ENCODE results near the gene LYVE1. TPM values are rescaled to one million over a fixed set of nuclear protein-coding genes. Genes with fewer than 3 reads are reported as not detected.
A peak's percentile ranks its signal among the peaks of the same experiment; 100 is the strongest.

The LYVE1 gene
- total and polyA plus RNA-seq, 12 donors = 29.1 to 530 (median 254) TPM

DNA sequence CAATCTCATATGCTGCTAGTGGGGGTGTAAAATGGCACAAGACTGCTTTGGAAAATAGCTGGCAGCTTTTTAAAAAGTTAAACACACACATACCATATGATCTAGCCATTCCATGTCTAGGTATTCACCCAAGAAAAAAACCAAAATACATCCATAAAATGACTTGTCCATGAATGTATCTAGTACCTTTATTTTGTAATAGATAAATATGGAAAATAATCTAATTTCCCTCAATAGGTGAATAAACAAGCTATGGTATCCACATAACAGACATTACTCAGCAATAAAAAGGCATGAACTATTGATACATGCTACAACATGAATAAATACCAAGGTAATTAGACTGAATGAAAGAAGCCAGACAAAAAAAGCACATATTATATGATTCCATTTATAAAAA lies 50.3 kb downstream of the LYVE1 start:
- Histone ChIP-seq H3K4me1 (replicated peaks in 1 of 2) (peaks cover 8 to 14% of the 10 kb centered on the region in 2 donors), H3K36me3 (replicated peaks in 1 of 2) (peaks cover 0 to 12% of the 10 kb centered on the region in 2 donors), H3K27me3 (no peaks in the 10 kb centered on the region), H3K4me3 (no peak overlapping the region), H3K27ac (no peak overlapping the region), H3K9me3 (replicated peaks in 1 of 3) (no peaks in the 10 kb centered on the region)
- TF ChIP-seq, protein P1, sequence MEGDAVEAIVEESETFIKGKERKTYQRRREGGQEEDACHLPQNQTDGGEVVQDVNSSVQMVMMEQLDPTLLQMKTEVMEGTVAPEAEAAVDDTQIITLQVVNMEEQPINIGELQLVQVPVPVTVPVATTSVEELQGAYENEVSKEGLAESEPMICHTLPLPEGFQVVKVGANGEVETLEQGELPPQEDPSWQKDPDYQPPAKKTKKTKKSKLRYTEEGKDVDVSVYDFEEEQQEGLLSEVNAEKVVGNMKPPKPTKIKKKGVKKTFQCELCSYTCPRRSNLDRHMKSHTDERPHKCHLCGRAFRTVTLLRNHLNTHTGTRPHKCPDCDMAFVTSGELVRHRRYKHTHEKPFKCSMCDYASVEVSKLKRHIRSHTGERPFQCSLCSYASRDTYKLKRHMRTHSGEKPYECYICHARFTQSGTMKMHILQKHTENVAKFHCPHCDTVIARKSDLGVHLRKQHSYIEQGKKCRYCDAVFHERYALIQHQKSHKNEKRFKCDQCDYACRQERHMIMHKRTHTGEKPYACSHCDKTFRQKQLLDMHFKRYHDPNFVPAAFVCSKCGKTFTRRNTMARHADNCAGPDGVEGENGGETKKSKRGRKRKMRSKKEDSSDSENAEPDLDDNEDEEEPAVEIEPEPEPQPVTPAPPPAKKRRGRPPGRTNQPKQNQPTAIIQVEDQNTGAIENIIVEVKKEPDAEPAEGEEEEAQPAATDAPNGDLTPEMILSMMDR (IDR thresholded peaks at IDR 0.05) = no peak
- TF ChIP-seq POLR2A (IDR thresholded peaks at IDR 0.05) = no peak
- intact Hi-C loops (cut with DNase I) = no loop called here
- no peak for DNase-seq

DNA sequence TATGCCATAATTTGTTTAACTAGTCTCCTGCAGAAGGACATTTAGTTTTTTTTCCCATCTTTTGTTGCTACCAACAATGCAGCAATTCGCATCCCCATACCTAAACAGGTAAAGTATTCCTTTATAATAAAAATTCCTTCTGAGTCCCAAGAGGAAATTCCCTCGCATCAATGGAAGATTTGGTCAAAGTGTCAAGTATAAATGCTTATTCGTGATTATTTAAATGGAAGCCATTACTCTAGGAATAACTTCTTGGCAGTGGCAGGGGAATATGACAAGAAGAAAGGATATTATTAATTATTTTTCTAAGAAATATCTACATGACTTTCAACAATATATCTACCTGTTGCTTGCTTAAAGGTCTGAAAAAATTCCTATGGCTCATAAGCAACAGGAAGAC lies 53.0 kb downstream of the LYVE1 start:
- H3K27ac ChIP-seq = no peak overlapping the region
- 92 to 95% (median 93%) methylated on average over 3 of the region's 3 CpGs for WGBS, 4 donors
- peaks cover 0 to 10% of the 10 kb centered on the region in 2 donors for H3K36me3 ChIP-seq (replicated peaks in 1 of 2)
- no peaks in the 10 kb centered on the region for H3K27me3 ChIP-seq
- peaks cover 8 to 10% of the 10 kb centered on the region in 2 donors for H3K4me1 ChIP-seq (replicated peaks in 1 of 2)
- no peak for DNase-seq
- intact Hi-C loops (cut with DNase I) = no loop called here
- H3K9me3 ChIP-seq (replicated peaks in 1 of 3) = no peaks in the 10 kb centered on the region
- TF ChIP-seq, protein P1 (IDR thresholded peaks at IDR 0.05) = no peak
- no peak for TF ChIP-seq POLR2A (IDR thresholded peaks at IDR 0.05)
- H3K4me3 ChIP-seq = no peak overlapping the region

DNA sequence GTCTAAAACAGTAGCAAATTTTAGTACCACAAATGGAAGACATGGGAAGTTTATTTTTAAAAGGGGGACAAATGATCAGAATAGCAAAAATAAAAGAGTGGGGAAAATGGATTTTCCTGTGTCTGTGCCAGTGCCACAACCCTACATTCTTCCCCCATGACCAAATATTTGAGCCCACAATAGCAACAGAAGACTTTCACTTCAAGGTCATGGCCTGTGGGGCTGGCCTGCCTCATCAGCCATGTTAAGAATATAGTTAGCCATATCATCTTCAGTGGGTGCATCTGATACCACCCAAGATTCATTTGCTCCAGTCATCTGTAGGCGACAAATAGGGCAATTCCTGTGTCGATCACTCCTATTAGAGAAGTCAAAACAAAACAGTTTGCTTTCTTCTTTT lies 53.8 kb downstream of the LYVE1 start:
- no peak for DNase-seq
- WGBS, 4 donors = 78 to 94% (median 91%) methylated on average over 2 of the region's 2 CpGs
- no peak overlapping the region for H3K4me3 ChIP-seq

DNA sequence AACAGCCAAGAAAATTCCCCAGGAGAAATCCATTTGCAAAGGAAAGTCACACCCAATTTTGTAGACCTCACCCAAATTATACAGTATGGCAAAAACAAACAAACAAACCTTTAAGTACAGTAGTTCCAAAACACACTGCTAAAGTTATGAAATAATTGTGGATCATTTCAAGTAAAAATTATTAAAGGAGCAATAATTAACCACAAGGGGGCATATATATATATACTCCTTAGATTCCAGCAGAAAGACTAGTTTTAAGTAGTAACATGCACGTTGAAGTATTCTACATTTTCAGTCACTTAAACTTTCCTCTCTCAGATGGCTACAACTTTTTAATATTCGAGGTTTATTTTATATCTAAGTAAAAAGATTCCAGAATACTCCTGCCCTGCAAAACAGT lies 54.3 kb downstream of the LYVE1 start:
- intact Hi-C loops (cut with DNase I) = no loop called here
- no peak for DNase-seq
- Histone ChIP-seq H3K27ac (peak overlapping the region in 2 of 5 donors; percentile 29 to 31), H3K4me3 (no peak overlapping the region), H3K36me3 (replicated peaks in 1 of 2) (peaks cover 0 to 2% of the 10 kb centered on the region in 2 donors), H3K4me1 (replicated peaks in 1 of 2) (peaks cover 8 to 10% of the 10 kb centered on the region in 2 donors), H3K9me3 (replicated peaks in 1 of 3) (no peaks in the 10 kb centered on the region), H3K27me3 (no peaks in the 10 kb centered on the region)
- no peak for TF ChIP-seq POLR2A (IDR thresholded peaks at IDR 0.05)
- TF ChIP-seq, protein P1 (IDR thresholded peaks at IDR 0.05) = peak; percentile 11 to 49 (median 36)
- WGBS, 4 donors = 39 to 47% (median 44%) methylated on average over 2 of the region's 2 CpGs

More for the DNA sequence above, 53.8 kb downstream of the LYVE1 start:
- Histone ChIP-seq H3K4me1 (replicated peaks in 1 of 2) (peaks cover 8 to 10% of the 10 kb centered on the region in 2 donors), H3K27ac (peak overlapping the region in 2 of 5 donors; percentile 29 to 31), H3K9me3 (replicated peaks in 1 of 3) (no peaks in the 10 kb centered on the region), H3K36me3 (replicated peaks in 1 of 2) (peaks cover 0 to 7% of the 10 kb centered on the region in 2 donors), H3K27me3 (no peaks in the 10 kb centered on the region)
- no peak for TF ChIP-seq POLR2A (IDR thresholded peaks at IDR 0.05)
- TF ChIP-seq, protein P1 (IDR thresholded peaks at IDR 0.05) = no peak
- intact Hi-C loops (cut with DNase I) = no loop called here

Measured in adrenal gland (tissue), 12 donors.